Heart left ventricle (tissue), 13 donors: ENCODE data around the gene CMC2.

ENCODE experiments used
- CTCF ChIP-seq, 12 donors: fragments of 200-600 bp; sonication (generic) in 4 of 12; IDR thresholded peaks; one replicate each; pipeline versions ENCODE4 v1.5.0 to v1.8.0; 2018 to 2022; ENCODE audit warnings: antibody characterized with exemption in 12 of 12, mild to moderate bottlenecking in 5 of 12
- POLR2A ChIP-seq, 2 donors: fragments of 450-650 bp; IDR thresholded peaks; one replicate each; pipeline ENCODE4 v1.6.1; 2017; ENCODE audit warnings: antibody characterized with exemption in 2 of 2, mild to moderate bottlenecking in 2 of 2, moderate library complexity in 2 of 2
- donor health status: ischemic (EF 13 %, LVEDD 7.1; RV severe dilation, severe dysfunction).
- donor health status: DM: no; HTN: yes; CAD: no.
- donor health status: DM: no; HTN: no; CAD: no.
- donor health status: ischemic (EF 25% LVEDD 6.9; RV normal size, moderate dysfunction).
- donor health status: ischemic (EF 25% LVEDD 5.7; RV mildly dilated, moderate dysfunction).
- donor health status: ischemic (EF 35%, LVEDD 5.7; RV mildly dilated, moderate dysfunction).
- donor health status: nonischemic (EF 11% LVEDD 7.7; RV severe dilation, severe dysfunction).
- donor health status: DM: yes; HTN: yes; CAD: no.
- donor health status: PGD.
- donor health status: ischemic (EF 29% LVEDD 5.4; RV normal size, mild dysfunction).
- donor health status: nonischemic (EF 23%, LVEDD 6.1; RV moderate dilation, normal function).

- peak in 11 of 12 donors; percentile 26 to 57 (median 47) for TF ChIP-seq CTCF (IDR thresholded peaks at IDR 0.05)
- TF ChIP-seq POLR2A (IDR thresholded peaks at IDR 0.05) = no peak
Measured at GRCh38 chr16:80924372-80924978, 82.2 kb downstream of the CMC2 start.
